Astrocyte of the cerebellum (primary cell): ENCODE data around the gene EDN1.

ENCODE experiments used
- DNase-seq: peaks from one replicate; pipeline ENCODE4 v3.0.0-alpha.2; 2011; ENCODE audit warnings: low read depth
- H3K4me3 ChIP-seq: 2 replicates; pipeline ENCODE4 v1.5.1; 2011; ENCODE audit warnings: mild to moderate bottlenecking, low read depth, low read length, moderate library complexity
- CTCF ChIP-seq: IDR thresholded peaks from 2 replicates; pipeline ENCODE4 v1.5.1; 2012; ENCODE audit warnings: low read length, low read depth, moderate library complexity, mild to moderate bottlenecking; ENCODE audit errors: missing control alignments
- in situ Hi-C: cut with HindIII; loops from 2 replicates; pipeline ENCODE4 v1.10.0; 2017; ENCODE audit warnings: low sequenced_read_pairs

Gene EDN1

GRCh38 chr6:12296255-12296573 is 6.1 kb downstream of the EDN1 start:
- no peak overlapping the region for H3K4me3 ChIP-seq
- no peak for TF ChIP-seq CTCF
- DNase-seq, result peak; percentile 39
- in situ Hi-C loops, result no loop called here

- DNase-seq, result no peak
Observed at GRCh38 chr6:12296604-12297003, 6.4 kb downstream of the EDN1 start.

GRCh38 chr6:12297363-12298016 is 7.3 kb downstream of the EDN1 start:
- H3K4me3 ChIP-seq, result no peak overlapping the region
- no peak for DNase-seq
- TF ChIP-seq CTCF, result no peak
- in situ Hi-C loops, result no loop called here

More at GRCh38 chr6:12296604-12297003, 6.4 kb downstream of the EDN1 start:
- in situ Hi-C loops, result no loop called here
- no peak for TF ChIP-seq CTCF
- no peak overlapping the region for H3K4me3 ChIP-seq

GRCh38 chr6:12298017-12298978 is 8.1 kb downstream of the EDN1 start:
- no peak overlapping the region for H3K4me3 ChIP-seq
- no peak for TF ChIP-seq CTCF
- DNase-seq, result no peak
- in situ Hi-C loops, result no loop called here

- no peak for DNase-seq
- no peak overlapping the region for H3K4me3 ChIP-seq
- TF ChIP-seq CTCF, result no peak
- in situ Hi-C loops, result no loop called here
Observed at GRCh38 chr6:12298995-12299394, 8.8 kb downstream of the EDN1 start.

GRCh38 chr6:12301018-12301417 is 10.9 kb downstream of the EDN1 start:
- in situ Hi-C loops, result no loop called here
- H3K4me3 ChIP-seq, result no peak overlapping the region
- TF ChIP-seq CTCF, result no peak
- no peak for DNase-seq
